Osteoblast (primary cell): ENCODE data around the gene COL6A1. TPM values are rescaled to one million over a fixed set of nuclear protein-coding genes. Genes with fewer than 3 reads are reported as not detected.

Experiments used
- DNase-seq: peaks from one replicate; pipeline ENCODE4 v3.0.0; 2011; ENCODE audit warnings: low spot score, mixed read lengths; ENCODE audit not compliant: insufficient read length; ENCODE audit errors: missing footprints
- H2AFZ ChIP-seq: 2 replicates; pipeline ENCODE4 v1.6.0; 2011; ENCODE audit warnings: mild to moderate bottlenecking, low read length
- H3K27ac ChIP-seq: 2 replicates; pipeline ENCODE4 v1.5.1; 2011; ENCODE audit warnings: mild to moderate bottlenecking, low read depth, low read length, moderate library complexity
- H3K27me3 ChIP-seq: 2 replicates; pipeline ENCODE4 v1.6.0; 2012; ENCODE audit warnings: mild to moderate bottlenecking, control low read depth, inconsistent platforms, low read length, moderate library complexity; ENCODE audit not compliant: insufficient read depth
- H3K36me3 ChIP-seq: 2 replicates; pipeline ENCODE4 v1.5.1; 2011; ENCODE audit warnings: mild to moderate bottlenecking, low read length, control low read depth, moderate library complexity; ENCODE audit not compliant: insufficient read depth
- H3K4me1 ChIP-seq: 2 replicates; pipeline ENCODE4 v1.5.1; 2011; ENCODE audit warnings: mild to moderate bottlenecking, low read length, control low read depth, moderate library complexity; ENCODE audit not compliant: insufficient read depth
- H3K4me2 ChIP-seq: 2 replicates; pipeline ENCODE4 v1.6.0; 2011; ENCODE audit warnings: mild to moderate bottlenecking, low read length; ENCODE audit not compliant: insufficient read depth
- H3K4me3 ChIP-seq: fragments of 200-600 bp; sonication (generic); 3 replicates; pipeline ENCODE4 v1.5.1; 2012; ENCODE audit warnings: mild to moderate bottlenecking, low read length, inconsistent platforms; ENCODE audit not compliant: insufficient read depth
- H3K79me2 ChIP-seq: 2 replicates; pipeline ENCODE4 v1.6.0; 2012; ENCODE audit warnings: mild to moderate bottlenecking, low read length, control low read depth, inconsistent platforms; ENCODE audit not compliant: insufficient read depth
- H3K9me3 ChIP-seq: 2 replicates; pipeline ENCODE4 v1.5.1; 2011; ENCODE audit warnings: low read depth, low read length, control low read depth
- H4K20me1 ChIP-seq: 2 replicates; pipeline ENCODE4 v1.6.0; 2012; ENCODE audit warnings: mild to moderate bottlenecking, low read length, control low read depth; ENCODE audit not compliant: insufficient read depth
- CTCF ChIP-seq: IDR thresholded peaks from 2 replicates; pipeline ENCODE4 v1.5.1; 2011; ENCODE audit warnings: mild to moderate bottlenecking, low read depth, low read length, moderate library complexity; ENCODE audit errors: extremely low read depth
- total RNA-seq: library from RNA; depleted of rRNA; stranded (reverse); fragments of >200 nt; gene quantifications from 2 replicates; pipeline ENCODE4 v1.2.3, GENCODE V29; 2012

The COL6A1 gene
- total RNA-seq, 1 donor: 1,612 TPM

GRCh38 chr21:45940621-45941337 lies 40.8 kb upstream of the COL6A1 start:
- Histone ChIP-seq H4K20me1 (no peaks in the 10 kb centered on the region), H3K27ac (no peak overlapping the region), H3K36me3 (no peaks in the 10 kb centered on the region), H3K4me2 (no peak overlapping the region), H3K9me3 (peaks cover 5% of the 10 kb centered on the region), H3K27me3 (no peaks in the 10 kb centered on the region), H3K4me1 (no peaks in the 10 kb centered on the region), H3K79me2 (no peaks in the 10 kb centered on the region), H2AFZ (no peak overlapping the region), H3K4me3 (no peak overlapping the region)
- peak; percentile 82 for DNase-seq
- TF ChIP-seq CTCF: no peak

DNA sequence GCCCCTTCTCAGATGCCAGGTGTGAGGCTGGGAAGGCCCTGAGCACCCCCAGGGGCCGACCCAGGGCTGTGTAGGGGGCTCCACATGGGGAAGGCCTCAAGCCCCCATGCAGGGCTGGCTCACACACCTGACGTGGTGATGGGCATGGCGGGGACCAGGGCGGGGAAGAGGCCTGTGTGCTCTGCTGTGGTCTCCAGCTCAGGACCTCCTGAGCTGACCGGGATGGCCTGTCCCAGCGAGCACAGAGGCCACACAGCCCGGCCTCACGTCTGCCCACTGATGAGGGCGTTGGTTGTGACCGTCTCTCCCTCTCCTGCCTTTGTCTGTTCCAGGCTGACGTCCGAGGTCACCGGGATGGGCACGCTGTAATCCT lies 40.2 kb upstream of the COL6A1 start:
- Histone ChIP-seq H4K20me1 (no peaks in the 10 kb centered on the region), H3K4me2 (no peak overlapping the region), H3K4me1 (no peaks in the 10 kb centered on the region), H3K9me3 (peaks cover under 1% of the 10 kb centered on the region), H3K4me3 (no peak overlapping the region), H3K79me2 (no peaks in the 10 kb centered on the region), H3K36me3 (no peaks in the 10 kb centered on the region), H3K27ac (no peak overlapping the region), H2AFZ (no peak overlapping the region), H3K27me3 (no peaks in the 10 kb centered on the region)
- no peak for TF ChIP-seq CTCF
- peak; percentile 72 for DNase-seq

- Histone ChIP-seq H3K27me3 (no peaks in the 10 kb centered on the region), H2AFZ (no peak overlapping the region), H3K4me1 (no peaks in the 10 kb centered on the region), H3K27ac (no peak overlapping the region), H4K20me1 (no peaks in the 10 kb centered on the region), H3K79me2 (no peaks in the 10 kb centered on the region), H3K4me2 (no peak overlapping the region), H3K9me3 (no peaks in the 10 kb centered on the region), H3K36me3 (no peaks in the 10 kb centered on the region), H3K4me3 (no peak overlapping the region)
- peak; percentile 77 for DNase-seq
- no peak for TF ChIP-seq CTCF
Observed at GRCh38 chr21:45941717-45942546, 39.6 kb upstream of the COL6A1 start.
